ENCODE results near the gene SUPT6H. TPM values are rescaled to one million over a fixed set of nuclear protein-coding genes. Genes with fewer than 3 reads are reported as not detected.

Gene SUPT6H
- total and polyA plus RNA-seq, 2 of the 4 experiments (the other 2 are of a cell fraction) = 41.4 to 44.8 TPM

- Histone ChIP-seq H3K4me3 (ENCODE audit: insufficient read depth, low read depth, low read length) (no peak overlapping the region), H3K79me1 (ENCODE audit: low read depth in 1 of 2, low read length in 2 of 2) (peaks cover 0 to 24% of the 10 kb centered on the region in 2 experiments; a peak in 2 of 4 replicates), H3K4ac (ENCODE audit: low read depth, low read length) (peak overlapping the region; percentile 74), H3K36me3 (ENCODE audit: control insufficient read depth, insufficient read depth, low read length) (peaks cover 8% of the 10 kb centered on the region), H4K8ac (ENCODE audit: low read depth in 2 of 2, low read length in 2 of 2) (peak overlapping the region in 1 of 2 experiments; percentile 52; a peak in 3 of 4 replicates), H2AK9ac (replicated peaks; ENCODE audit: low read depth, low read length, poor library complexity) (peak overlapping the region; percentile 63), H3K9me3 (ENCODE audit: control insufficient read depth, insufficient read depth, low read length) (no peaks in the 10 kb centered on the region), H3K27me3 (ENCODE audit: control insufficient read depth, insufficient read depth, low read length) (no peaks in the 10 kb centered on the region), H2BK120ac (ENCODE audit: low read depth, low read length) (peak overlapping the region; percentile 47), H2BK5ac (ENCODE audit: low read depth, low read length, poor library complexity, severe bottlenecking) (peak overlapping the region; percentile 40), H2AFZ (replicated peaks; ENCODE audit: low read length, poor library complexity) (peak overlapping the region; percentile 5), H3K9ac (ENCODE audit: low read depth, low read length) (no peak overlapping the region), H3K27ac (ENCODE audit: insufficient read depth, low read length) (peak overlapping the region; percentile 32; the same call in 1 of the 2 replicates), H2AK5ac (ENCODE audit: low read depth, low read length) (peak overlapping the region; percentile 94), H3K18ac (ENCODE audit: low read depth, low read length) (0 out of 2 replicates have a peak overlapping the region, but pooled peaks have one; percentile 14), H2BK15ac (ENCODE audit: low read depth, low read length) (no peak overlapping the region; the same call in 2 of the 3 replicates), H3K14ac (replicated peaks; ENCODE audit: low read depth, low read length) (peak overlapping the region; percentile 21; the same call in 1 of the 2 replicates), H3K4me1 (ENCODE audit: control insufficient read depth, insufficient read depth, low read length) (peaks cover 14% of the 10 kb centered on the region), H4K20me1 (ENCODE audit: insufficient read depth, low read length) (peaks cover 25% of the 10 kb centered on the region), H3K4me2 (ENCODE audit: low read depth, low read length) (no peak overlapping the region), H3K9me1 (ENCODE audit: insufficient read depth, low read length) (peaks cover 17% of the 10 kb centered on the region; the same call in 1 of the 2 replicates), H4K91ac (ENCODE audit: insufficient read depth, low read depth, low read length) (peak overlapping the region; percentile 56), H2BK20ac (ENCODE audit: low read depth, low read length) (peak overlapping the region; percentile 60; the same call in 1 of the 2 replicates), H3K56ac (ENCODE audit: extremely low read depth, insufficient read depth, low read length) (no peak overlapping the region), H3K23ac (ENCODE audit: low read depth, low read length) (0 out of 2 replicates have a peak overlapping the region, but pooled peaks have one; percentile 82), H4K5ac (ENCODE audit: low read depth, low read length) (peak overlapping the region; percentile 38; the same call in 1 of the 2 replicates)
- in situ Hi-C loops (cut with MboI; ENCODE audit: low sequenced_read_pairs) = no loop called here
- ATAC-seq (ENCODE audit: low read depth) (no peak), DNase-seq (no peak)
- CTCF ChIA-PET = interaction anchor here (0.5 kb wide), 1 partner anchor 128 kb away, joined by 3 read pairs; no protein-coding TSS in a partner anchor
- intact Hi-C loops (cut with micrococcal nuclease) = no loop called here
- BruUV-seq (replicated peaks) = no TSS peak
- POLR2A ChIA-PET (ENCODE audit: unreplicated experiment) = no interaction called here
- dilution Hi-C loops (cut with HindIII; ENCODE audit: low sequenced_read_pairs, unreplicated experiment) = no loop called here
- TF ChIP-seq RCOR1 (IDR thresholded peaks at IDR 0.05; ENCODE audit: insufficient replicate concordance, low read length) (no peak), USF2 (IDR thresholded peaks at IDR 0.05; ENCODE audit: low read depth, low read length) (no peak), MAZ (IDR thresholded peaks at IDR 0.05; ENCODE audit: borderline replicate concordance, low read depth, low read length) (no peak), RFX5 (IDR thresholded peaks at IDR 0.05; ENCODE audit: low read depth, low read length) (no peak), NFE2L2 (IDR thresholded peaks at IDR 0.05; ENCODE audit: low read depth, low read length) (no peak), MXI1 (IDR thresholded peaks at IDR 0.05; ENCODE audit: borderline replicate concordance, low read depth, low read length) (no peak)
- no CpG with 5 or more reads among the region's 19 CpGs for WGBS, 2 experiments (ENCODE audit: extremely low coverage in 2 of 2, insufficient read length in 1 of 2)
These were observed 79.6 kb downstream of the SUPT6H start for GRCh38 chr17:28741358-28742349.

Data from IMR-90 (cell line).